Glutamatergic neuron (in vitro differentiated cells): ENCODE results near the gene PRRC1. TPM values are rescaled to one million over a fixed set of nuclear protein-coding genes. Genes with fewer than 3 reads are reported as not detected.

Source experiments
- DNase-seq: peaks from one replicate; pipeline ENCODE4 v3.0.0; 2022
- H3K27ac Mint-ChIP-seq: one replicate; pipeline ENCODE4 v1.8.0; 2020; ENCODE audit warnings: mild to moderate bottlenecking, mixed read lengths, inconsistent platforms; ENCODE audit not compliant: unreplicated experiment
- H3K27me3 Mint-ChIP-seq: one replicate; pipeline ENCODE4 v1.8.0; 2020; ENCODE audit warnings: mild to moderate bottlenecking, moderate library complexity, mixed read lengths, inconsistent platforms; ENCODE audit not compliant: unreplicated experiment
- H3K36me3 Mint-ChIP-seq: one replicate; pipeline ENCODE4 v1.8.0; 2020; ENCODE audit warnings: mild to moderate bottlenecking, mixed read lengths, inconsistent platforms; ENCODE audit not compliant: unreplicated experiment
- H3K4me1 Mint-ChIP-seq: one replicate; pipeline ENCODE4 v1.8.0; 2020; ENCODE audit warnings: mild to moderate bottlenecking, low read depth, mixed read lengths, inconsistent platforms; ENCODE audit not compliant: unreplicated experiment
- H3K4me3 Mint-ChIP-seq: one replicate; pipeline ENCODE4 v1.8.0; 2020; ENCODE audit warnings: mild to moderate bottlenecking, mixed read lengths, inconsistent platforms; ENCODE audit not compliant: unreplicated experiment
- H3K9me3 Mint-ChIP-seq: one replicate; pipeline ENCODE4 v1.8.0; 2020; ENCODE audit warnings: mild to moderate bottlenecking, moderate library complexity, mixed read lengths, inconsistent platforms; ENCODE audit not compliant: unreplicated experiment
- total RNA-seq: library from RNA; stranded (reverse); fragmentation: NEBNext Ultra II Directional; extraction: Animal tissue kit (Norgen Biotek cat#: 25700); gene quantifications from one replicate; pipeline ENCODE4 v1.2.1, GENCODE V29; 2021; ENCODE audit not compliant: unreplicated experiment
- TF ChIP-seq, protein P1 (sequence below): fragments of 200-600 bp; sonication (generic); IDR thresholded peaks from one replicate; pipeline ENCODE4 v1.5.0; 2021; ENCODE audit not compliant: partially characterized antibody, unreplicated experiment

PRRC1 gene
- total RNA-seq, 1 donor from 2014 or later, result 57.3 TPM

DNA sequence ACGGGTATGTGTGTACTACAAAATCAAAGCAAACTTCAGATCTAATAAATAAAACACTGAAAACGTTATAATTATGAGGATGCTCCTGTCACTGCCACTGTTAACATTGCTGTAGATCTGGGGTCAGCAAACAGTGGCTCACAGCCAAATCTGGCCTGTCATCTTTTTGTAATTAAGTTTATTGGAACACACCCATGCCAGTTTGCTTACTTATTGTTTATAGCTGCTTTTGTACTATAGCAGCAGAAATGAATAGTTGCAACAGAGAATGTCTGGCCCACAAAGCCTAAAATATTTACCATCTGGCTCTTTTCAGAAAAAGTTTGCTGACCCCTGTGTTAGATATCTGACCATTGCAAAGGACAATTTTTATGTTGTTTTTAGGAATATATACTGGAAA is 32.1 kb downstream of the PRRC1 start:
- H3K4me3 Mint-ChIP-seq, result no peak overlapping the region
- peaks cover 3% of the 10 kb centered on the region for H3K9me3 Mint-ChIP-seq
- no peak overlapping the region for H3K27ac Mint-ChIP-seq
- no peak for DNase-seq
- TF ChIP-seq, protein P1, sequence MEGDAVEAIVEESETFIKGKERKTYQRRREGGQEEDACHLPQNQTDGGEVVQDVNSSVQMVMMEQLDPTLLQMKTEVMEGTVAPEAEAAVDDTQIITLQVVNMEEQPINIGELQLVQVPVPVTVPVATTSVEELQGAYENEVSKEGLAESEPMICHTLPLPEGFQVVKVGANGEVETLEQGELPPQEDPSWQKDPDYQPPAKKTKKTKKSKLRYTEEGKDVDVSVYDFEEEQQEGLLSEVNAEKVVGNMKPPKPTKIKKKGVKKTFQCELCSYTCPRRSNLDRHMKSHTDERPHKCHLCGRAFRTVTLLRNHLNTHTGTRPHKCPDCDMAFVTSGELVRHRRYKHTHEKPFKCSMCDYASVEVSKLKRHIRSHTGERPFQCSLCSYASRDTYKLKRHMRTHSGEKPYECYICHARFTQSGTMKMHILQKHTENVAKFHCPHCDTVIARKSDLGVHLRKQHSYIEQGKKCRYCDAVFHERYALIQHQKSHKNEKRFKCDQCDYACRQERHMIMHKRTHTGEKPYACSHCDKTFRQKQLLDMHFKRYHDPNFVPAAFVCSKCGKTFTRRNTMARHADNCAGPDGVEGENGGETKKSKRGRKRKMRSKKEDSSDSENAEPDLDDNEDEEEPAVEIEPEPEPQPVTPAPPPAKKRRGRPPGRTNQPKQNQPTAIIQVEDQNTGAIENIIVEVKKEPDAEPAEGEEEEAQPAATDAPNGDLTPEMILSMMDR, result no peak
- no peaks in the 10 kb centered on the region for H3K4me1 Mint-ChIP-seq
- H3K27me3 Mint-ChIP-seq, result no peaks in the 10 kb centered on the region
- peaks cover 11% of the 10 kb centered on the region for H3K36me3 Mint-ChIP-seq

DNA sequence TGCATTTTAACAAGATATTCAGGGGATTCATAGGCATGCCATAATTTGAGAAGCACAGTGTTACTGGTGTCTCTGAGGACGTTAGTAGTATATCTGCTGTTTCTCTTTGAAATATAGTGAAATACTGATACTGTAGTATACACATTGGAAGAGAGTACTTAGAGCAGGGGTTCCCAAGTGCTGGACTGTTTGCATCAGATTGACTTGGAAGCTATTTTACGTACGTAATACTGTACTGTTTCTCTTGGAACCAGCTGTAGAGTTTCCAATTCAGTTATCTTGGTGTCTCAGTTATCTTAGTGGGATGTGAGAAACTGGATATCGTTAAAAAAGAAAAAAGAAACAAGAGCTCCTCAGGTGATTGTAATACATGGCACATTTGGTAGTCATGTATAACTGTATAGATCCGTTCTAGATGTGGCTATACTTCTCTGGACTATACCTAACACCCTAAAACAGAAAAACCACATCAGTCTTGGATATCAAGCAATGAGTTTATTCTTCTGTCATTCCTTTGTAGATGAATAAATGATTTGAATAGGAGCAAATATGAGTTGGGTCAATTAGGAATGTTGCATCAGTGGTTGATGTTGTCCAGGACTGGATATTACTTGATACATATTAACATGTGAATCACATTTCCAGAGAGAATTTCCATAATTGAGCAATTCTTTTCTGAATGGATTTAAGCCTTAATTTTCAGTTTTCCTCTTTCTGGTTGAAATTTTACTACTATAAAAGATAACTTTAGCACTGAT is 33.4 kb downstream of the PRRC1 start:
- Mint-ChIP-seq H3K27me3 (no peaks in the 10 kb centered on the region), H3K9me3 (no peaks in the 10 kb centered on the region), H3K27ac (no peak overlapping the region), H3K36me3 (peaks cover 4% of the 10 kb centered on the region), H3K4me1 (no peaks in the 10 kb centered on the region), H3K4me3 (no peak overlapping the region)
- TF ChIP-seq, protein P1, result no peak
- DNase-seq, result no peak

DNA sequence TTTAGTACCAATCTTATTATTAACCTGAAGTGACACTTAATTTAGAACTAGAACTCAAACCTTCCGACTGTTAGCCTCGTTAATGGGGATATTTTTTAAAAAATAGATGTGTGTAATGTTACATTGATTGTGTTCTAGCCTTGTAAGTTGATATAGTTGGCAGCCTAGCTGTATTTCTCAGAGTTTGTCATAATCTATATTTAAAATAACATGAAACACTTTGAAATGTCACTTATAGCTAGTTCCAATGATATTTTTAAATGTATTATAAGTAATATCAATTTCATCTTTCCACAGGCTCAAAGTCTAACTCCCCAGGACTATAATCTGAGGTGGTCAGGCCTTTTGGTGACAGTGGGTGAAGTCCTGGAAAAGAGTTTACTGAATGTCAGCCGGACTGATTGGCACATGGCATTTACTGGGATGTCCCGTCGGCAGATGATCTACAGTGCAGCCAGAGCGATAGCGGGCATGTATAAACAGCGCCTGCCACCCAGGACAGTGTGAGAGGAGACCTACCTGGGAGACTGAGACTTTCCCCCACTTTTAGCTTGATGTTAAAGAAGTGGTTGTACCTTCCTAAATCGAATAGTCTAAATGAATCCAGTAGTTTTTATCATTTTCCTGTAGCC is 34.1 kb downstream of the PRRC1 start:
- DNase-seq, result no peak
- Mint-ChIP-seq H3K4me1 (no peaks in the 10 kb centered on the region), H3K36me3 (no peaks in the 10 kb centered on the region), H3K27ac (no peak overlapping the region), H3K9me3 (no peaks in the 10 kb centered on the region), H3K4me3 (no peak overlapping the region), H3K27me3 (no peaks in the 10 kb centered on the region)
- TF ChIP-seq, protein P1, result no peak

DNA sequence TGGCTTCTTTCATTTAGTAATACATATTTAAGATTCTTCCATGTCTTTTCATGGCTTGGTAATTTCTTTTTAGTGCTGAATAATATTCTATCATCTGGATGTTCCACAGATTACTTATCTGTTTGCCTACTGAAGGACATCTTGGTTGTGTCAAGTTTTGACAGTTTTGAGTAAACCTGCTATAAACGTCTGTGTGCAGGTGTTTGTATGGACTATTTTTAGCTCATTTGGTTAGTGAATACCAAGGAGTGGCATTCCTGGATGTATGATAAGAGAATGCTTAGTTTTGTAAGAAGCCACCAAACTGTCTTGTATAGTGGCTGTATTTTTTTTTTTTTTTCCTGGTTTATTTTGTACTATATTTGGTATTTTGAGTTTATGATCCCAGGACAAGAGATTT is 38.4 kb downstream of the PRRC1 start:
- no peaks in the 10 kb centered on the region for H3K9me3 Mint-ChIP-seq
- no peaks in the 10 kb centered on the region for H3K4me1 Mint-ChIP-seq
- TF ChIP-seq, protein P1, result no peak

More for the DNA sequence above, 38.4 kb downstream of the PRRC1 start:
- Mint-ChIP-seq H3K36me3 (peaks cover 4% of the 10 kb centered on the region), H3K27me3 (no peaks in the 10 kb centered on the region), H3K4me3 (no peak overlapping the region), H3K27ac (no peak overlapping the region)
- no peak for DNase-seq
